Smooth muscle cell (in vitro differentiated cells): ENCODE results near the gene PCDHB7. TPM values are rescaled to one million over a fixed set of nuclear protein-coding genes. Genes with fewer than 3 reads are reported as not detected.
"Not testable (repeated sequence)": the region's sequence is repeated elsewhere in the genome, so short reads cannot be mapped to it uniquely, and the experiment has no call there.

Experiments used
- DNase-seq: peaks from one replicate; lab custom pipeline; 2025; ENCODE audit not compliant: unreplicated experiment; lab: John Stamatoyannopoulos, UW
- H2AFZ ChIP-seq: fragments of 200-600 bp; sonication (generic); 2 replicates; pipeline ENCODE4 v1.6.0; 2016; ENCODE audit warnings: antibody characterized with exemption, low read depth, mild to moderate bottlenecking
- H3F3A ChIP-seq: fragments of 200-600 bp; sonication (generic); 2 replicates; pipeline ENCODE4 v1.6.0; 2017; ENCODE audit warnings: antibody characterized with exemption, low read depth
- H3K27ac ChIP-seq: fragments of 200-600 bp; sonication (generic); 2 replicates; pipeline ENCODE4 v1.5.1; 2016; ENCODE audit warnings: low read depth, mild to moderate bottlenecking
- H3K27me3 ChIP-seq: fragments of 200-600 bp; sonication (generic); 2 replicates; pipeline ENCODE4 v1.6.1; 2016; ENCODE audit warnings: low read depth, mild to moderate bottlenecking
- H3K36me3 ChIP-seq: fragments of 200-600 bp; sonication (generic); 2 replicates; pipeline ENCODE4 v1.5.1; 2016; ENCODE audit warnings: low read depth
- H3K4me1 ChIP-seq: fragments of 200-600 bp; sonication (generic); 2 replicates; pipeline ENCODE4 v1.5.1; 2016; ENCODE audit warnings: low read depth
- H3K4me2 ChIP-seq: fragments of 200-600 bp; sonication (generic); 2 replicates; pipeline ENCODE4 v1.6.0; 2016; ENCODE audit warnings: mild to moderate bottlenecking
- H3K4me3 ChIP-seq: fragments of 200-600 bp; sonication (generic); 2 replicates; pipeline ENCODE4 v1.5.1; 2016; ENCODE audit warnings: mild to moderate bottlenecking
- H3K79me2 ChIP-seq: fragments of 200-600 bp; sonication (generic); 2 replicates; pipeline ENCODE4 v1.6.0; 2016; ENCODE audit warnings: low read depth, mild to moderate bottlenecking
- H3K9ac ChIP-seq: fragments of 200-600 bp; sonication (generic); 2 replicates; pipeline ENCODE4 v1.6.0; 2016; ENCODE audit warnings: low read depth
- H3K9me3 ChIP-seq: fragments of 200-600 bp; sonication (generic); replicated peaks from 2 replicates; pipeline ENCODE4 v1.5.1; 2016; ENCODE audit warnings: low read depth
- H4K20me1 ChIP-seq: fragments of 200-600 bp; sonication (generic); 2 replicates; pipeline ENCODE4 v1.6.0; 2016; ENCODE audit warnings: low read depth
- WGBS: methylation state at CpG from one replicate; pipeline ENCODE4 v1.1.7; 2016; ENCODE audit warnings: low lambda C conversion rate; 5-methylcytosine and 5-hydroxymethylcytosine counted together
- polyA plus RNA-seq: library from polyadenylated mRNA; unstranded; fragments of >200 nt; fragmentation: Nextera tagmentation; extraction: Ambion mirVana; gene quantifications from 2 replicates; pipeline ENCODE4 v1.2.1, GENCODE V29; 2016
- total RNA-seq: library from RNA; depleted of rRNA; stranded (reverse); fragments of >200 nt; gene quantifications from 2 replicates; pipeline ENCODE4 v1.2.3, GENCODE V29; 2014
- TF ChIP-seq, protein P1 (sequence below): fragments of 200-600 bp; sonication (generic); IDR thresholded peaks from 2 replicates; pipeline ENCODE4 v1.5.1; 2017; ENCODE audit warnings: borderline replicate concordance, mild to moderate bottlenecking, antibody characterized with exemption; ENCODE audit not compliant: insufficient read depth, poor library complexity, severe bottlenecking

PCDHB7 gene
- total and polyA plus RNA-seq, 2 experiments from 2014 or later, result 0.06 to 1.4 TPM

DNA sequence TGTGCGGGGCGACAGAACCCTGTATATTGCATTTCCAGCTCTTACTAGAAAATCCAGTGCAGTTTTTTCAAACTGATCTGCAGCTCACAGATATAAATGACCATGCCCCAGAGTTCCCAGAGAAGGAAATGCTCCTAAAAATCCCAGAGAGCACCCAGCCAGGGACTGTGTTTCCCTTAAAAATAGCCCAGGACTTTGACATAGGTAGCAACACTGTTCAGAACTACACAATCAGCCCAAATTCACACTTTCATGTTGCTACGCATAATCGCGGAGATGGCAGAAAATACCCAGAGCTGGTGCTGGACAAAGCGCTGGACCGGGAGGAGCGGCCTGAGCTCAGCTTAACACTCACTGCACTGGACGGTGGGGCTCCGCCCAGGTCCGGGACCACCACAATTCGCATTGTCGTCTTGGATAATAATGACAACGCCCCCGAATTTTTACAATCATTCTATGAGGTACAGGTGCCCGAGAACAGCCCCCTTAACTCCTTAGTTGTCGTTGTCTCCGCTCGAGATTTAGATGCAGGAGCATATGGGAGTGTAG lies 36.7 kb upstream of the PCDHB7 start:
- Histone ChIP-seq H3K9me3 (peaks cover 4% of the 10 kb centered on the region), H3K27me3 (no peaks in the 10 kb centered on the region), H3K27ac (no peak overlapping the region), H3K4me1 (no peaks in the 10 kb centered on the region), H3K4me3 (peak overlapping the region; percentile 60), H3K9ac (peak overlapping the region; percentile 60), H3K79me2 (no peaks in the 10 kb centered on the region), H3F3A (no peaks in the 10 kb centered on the region), H3K36me3 (no peaks in the 10 kb centered on the region), H3K4me2 (peak overlapping the region; percentile 76), H2AFZ (peak overlapping the region; percentile 93), H4K20me1 (no peaks in the 10 kb centered on the region)
- TF ChIP-seq, protein P1, sequence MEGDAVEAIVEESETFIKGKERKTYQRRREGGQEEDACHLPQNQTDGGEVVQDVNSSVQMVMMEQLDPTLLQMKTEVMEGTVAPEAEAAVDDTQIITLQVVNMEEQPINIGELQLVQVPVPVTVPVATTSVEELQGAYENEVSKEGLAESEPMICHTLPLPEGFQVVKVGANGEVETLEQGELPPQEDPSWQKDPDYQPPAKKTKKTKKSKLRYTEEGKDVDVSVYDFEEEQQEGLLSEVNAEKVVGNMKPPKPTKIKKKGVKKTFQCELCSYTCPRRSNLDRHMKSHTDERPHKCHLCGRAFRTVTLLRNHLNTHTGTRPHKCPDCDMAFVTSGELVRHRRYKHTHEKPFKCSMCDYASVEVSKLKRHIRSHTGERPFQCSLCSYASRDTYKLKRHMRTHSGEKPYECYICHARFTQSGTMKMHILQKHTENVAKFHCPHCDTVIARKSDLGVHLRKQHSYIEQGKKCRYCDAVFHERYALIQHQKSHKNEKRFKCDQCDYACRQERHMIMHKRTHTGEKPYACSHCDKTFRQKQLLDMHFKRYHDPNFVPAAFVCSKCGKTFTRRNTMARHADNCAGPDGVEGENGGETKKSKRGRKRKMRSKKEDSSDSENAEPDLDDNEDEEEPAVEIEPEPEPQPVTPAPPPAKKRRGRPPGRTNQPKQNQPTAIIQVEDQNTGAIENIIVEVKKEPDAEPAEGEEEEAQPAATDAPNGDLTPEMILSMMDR, result no peak
- DNase-seq, result no peak
- WGBS, result 74% methylated on average over 19 of the region's 19 CpGs

DNA sequence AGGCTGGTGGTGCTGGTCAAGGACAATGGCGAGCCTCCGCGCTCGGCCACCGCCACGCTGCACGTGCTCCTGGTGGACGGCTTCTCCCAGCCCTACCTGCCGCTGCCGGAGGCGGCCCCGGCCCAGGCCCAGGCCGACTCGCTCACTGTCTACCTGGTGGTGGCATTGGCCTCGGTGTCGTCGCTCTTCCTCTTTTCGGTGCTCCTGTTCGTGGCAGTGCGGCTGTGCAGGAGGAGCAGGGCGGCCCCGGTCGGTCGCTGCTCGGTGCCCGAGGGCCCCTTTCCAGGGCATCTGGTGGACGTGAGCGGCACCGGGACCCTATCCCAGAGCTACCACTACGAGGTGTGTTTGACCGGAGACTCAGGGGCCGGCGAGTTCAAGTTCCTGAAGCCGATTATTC lies 35.1 kb upstream of the PCDHB7 start:
- H4K20me1 ChIP-seq, DNase-seq, H3K27ac ChIP-seq, H3K9ac ChIP-seq, H3K9me3 ChIP-seq, H2AFZ ChIP-seq, H3K4me1 ChIP-seq, H3K79me2 ChIP-seq, H3K4me2 ChIP-seq, H3K36me3 ChIP-seq, H3K4me3 ChIP-seq, H3K27me3 ChIP-seq, H3F3A ChIP-seq: not testable (repeated sequence)
- WGBS, result 97% methylated on average over 34 of the region's 34 CpGs

DNA sequence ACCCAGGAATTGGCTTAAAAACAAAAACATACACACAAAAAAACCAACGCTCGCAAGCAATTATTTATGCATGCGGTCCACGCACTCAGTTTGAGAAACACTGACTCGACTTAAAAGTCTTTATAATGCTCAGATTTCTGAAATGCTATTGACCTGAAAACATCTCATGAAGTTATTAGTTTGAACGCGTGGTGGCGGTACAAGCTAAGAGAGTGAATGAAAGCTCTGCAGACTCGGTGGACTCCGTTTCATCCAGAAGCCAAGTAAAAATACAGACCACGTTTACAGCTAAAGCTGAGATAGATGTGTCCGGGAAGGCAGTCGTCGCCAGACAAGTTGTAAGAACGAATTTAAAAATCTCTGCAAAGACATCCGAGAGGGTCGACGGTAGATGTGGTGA lies 22.6 kb upstream of the PCDHB7 start, which contains the start of gene PCDHB6:
Gene PCDHB6 (plus strand): TSS at position 246 of the 400 bp plus-strand sequence. CDS start 201 bp downstream, outside the sequence.
- Histone ChIP-seq H3K4me2 (no peak within 1 kb of the TSS), H2AFZ (no peak within 1 kb of the TSS)

GRCh38 chr5:141150224-141150992 lies 22.0 kb upstream of the PCDHB7 start:
- Histone ChIP-seq H4K20me1 (no peaks in the 10 kb centered on the region), H3K4me1 (no peaks in the 10 kb centered on the region), H3K79me2 (no peaks in the 10 kb centered on the region), H3K4me3 (no peak overlapping the region), H3F3A (no peaks in the 10 kb centered on the region), H3K27me3 (no peaks in the 10 kb centered on the region), H3K36me3 (no peaks in the 10 kb centered on the region), H3K4me2 (no peak overlapping the region), H3K9me3 (peaks cover 14% of the 10 kb centered on the region), H3K27ac (no peak overlapping the region), H2AFZ (no peak overlapping the region), H3K9ac (no peak overlapping the region)
- TF ChIP-seq, protein P1, result no peak
- DNase-seq, result no peak
- WGBS, result 97% methylated on average over 33 of the region's 33 CpGs

More for the DNA sequence above, 22.6 kb upstream of the PCDHB7 start, which contains the start of gene PCDHB6:
- no peaks in the 10 kb centered on the region for H3K79me2 ChIP-seq
- H3K27ac ChIP-seq, result no peak within 1 kb of the TSS
- no peaks in the 10 kb centered on the region for H4K20me1 ChIP-seq
- no peaks in the 10 kb centered on the region for H3F3A ChIP-seq
- no peaks in the 10 kb centered on the region for H3K27me3 ChIP-seq
- no peak within 1 kb of the TSS for H3K4me3 ChIP-seq
- no peak for DNase-seq
- TF ChIP-seq, protein P1, result no peak
- WGBS, result 74% methylated on average over 18 of the region's 18 CpGs
- no peaks in the 10 kb centered on the region for H3K4me1 ChIP-seq
- H3K9ac ChIP-seq, result no peak within 1 kb of the TSS
- peaks cover 14% of the 10 kb centered on the region for H3K9me3 ChIP-seq
- no peaks in the 10 kb centered on the region for H3K36me3 ChIP-seq
